PFSK-1 (cell line): Measurements from ENCODE around the gene PTPRK.

ENCODE experiments used
- FOXP2 ChIP-seq: optimal IDR thresholded peaks from 2 replicates; pipeline ENCODE3; 2011; ENCODE audit warnings: borderline replicate concordance, control low read depth, inconsistent platforms; ENCODE audit not compliant: insufficient read depth; ENCODE audit errors: extremely low read length, extremely low read depth
- POLR2AphosphoS5 ChIP-seq: IDR thresholded peaks from 2 replicates; pipeline ENCODE4 v1.6.1; 2012; ENCODE audit warnings: low read depth, mild to moderate bottlenecking, control low read depth, low read length, moderate library complexity
- REST ChIP-seq, 2 experiments: IDR thresholded peaks; 2 replicates each; pipeline versions ENCODE4 v1.6.1 to v1.8.0; 2011 to 2012; ENCODE audit warnings: low read depth in 2 of 2, low read length in 2 of 2, control low read depth in 1 of 2, inconsistent platforms in 1 of 2, mild to moderate bottlenecking in 1 of 2, moderate library complexity in 1 of 2; ENCODE audit not compliant: insufficient read depth in 1 of 2
- SIN3A ChIP-seq: IDR thresholded peaks from 2 replicates; pipeline ENCODE4 v1.6.1; 2012; ENCODE audit warnings: mild to moderate bottlenecking, low read length, moderate library complexity, borderline replicate concordance; ENCODE audit not compliant: insufficient read depth
- TAF1 ChIP-seq: IDR thresholded peaks from 2 replicates; pipeline ENCODE4 v1.6.1; 2012; ENCODE audit warnings: low read length, control low read depth, borderline replicate concordance; ENCODE audit not compliant: insufficient read depth

The PTPRK gene

GRCh38 chr6:128024046-128024445 is 496.4 kb downstream of the PTPRK start:
- no peak for TF ChIP-seq POLR2AphosphoS5
- no peak for TF ChIP-seq FOXP2
- no peak for TF ChIP-seq REST (IDR thresholded peaks at IDR 0.05; ENCODE audit: insufficient read depth in 1 of 2, low read depth in 2 of 2, low read length in 2 of 2)
- TF ChIP-seq TAF1: no peak
- no peak for TF ChIP-seq SIN3A

DNA sequence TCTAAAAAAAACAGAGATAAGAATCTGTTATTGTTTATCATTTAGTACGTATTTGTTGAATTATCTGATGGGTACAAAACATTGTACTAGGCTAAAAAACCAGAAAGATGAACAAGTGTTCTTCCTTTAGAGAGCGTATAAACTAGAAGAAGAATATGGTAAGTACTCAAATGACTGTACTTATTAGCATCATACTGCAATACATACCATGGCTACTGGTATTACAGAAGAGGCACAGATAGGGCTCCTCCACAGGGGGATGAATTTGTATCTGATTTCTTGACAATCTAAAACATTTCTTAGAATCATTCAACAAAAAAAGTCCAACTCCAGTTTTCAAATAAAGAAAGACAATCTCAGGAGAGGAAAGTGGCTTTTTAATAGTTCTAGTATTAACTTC is 501.6 kb downstream of the PTPRK start:
- TF ChIP-seq POLR2AphosphoS5: no peak
- TF ChIP-seq FOXP2: no peak
- TF ChIP-seq TAF1: no peak
- no peak for TF ChIP-seq SIN3A
- no peak for TF ChIP-seq REST (IDR thresholded peaks at IDR 0.05; ENCODE audit: insufficient read depth in 1 of 2, low read depth in 2 of 2, low read length in 2 of 2)

GRCh38 chr6:128017288-128017687 is 503.1 kb downstream of the PTPRK start:
- TF ChIP-seq TAF1 (no peak), POLR2AphosphoS5 (no peak), REST (IDR thresholded peaks at IDR 0.05; ENCODE audit: insufficient read depth in 1 of 2, low read depth in 2 of 2, low read length in 2 of 2) (no peak), FOXP2 (no peak), SIN3A (no peak)

- no peak for TF ChIP-seq POLR2AphosphoS5
- TF ChIP-seq FOXP2: no peak
- TF ChIP-seq TAF1: no peak
- no peak for TF ChIP-seq SIN3A
- TF ChIP-seq REST (IDR thresholded peaks at IDR 0.05; ENCODE audit: insufficient read depth in 1 of 2, low read depth in 2 of 2, low read length in 2 of 2): no peak
Measured at GRCh38 chr6:128007658-128008057, 512.7 kb downstream of the PTPRK start.

- no peak for TF ChIP-seq POLR2AphosphoS5
- TF ChIP-seq REST (IDR thresholded peaks at IDR 0.05; ENCODE audit: insufficient read depth in 1 of 2, low read depth in 2 of 2, low read length in 2 of 2): no peak
Measured at GRCh38 chr6:128005009-128005408, 515.4 kb downstream of the PTPRK start.
